ENCODE results near the gene TREML4.

TREML4 gene

GRCh38 chr6:41272591-41273240 lies 44.6 kb downstream of the TREML4 start:
- H3K4me1 ChIP-seq (ENCODE audit: control insufficient read depth, insufficient read depth, low read length), result no peaks in the 10 kb centered on the region
- no peak overlapping the region for H3K9ac ChIP-seq (ENCODE audit: low read length)
- no peak overlapping the region for H3K4me3 ChIP-seq (ENCODE audit: low read length)
- H3K27me3 ChIP-seq (replicated peaks; ENCODE audit: control insufficient read depth, insufficient read depth, low read length), result peaks cover 28% of the 10 kb centered on the region
- DNase-seq (ENCODE audit: low read depth), result no peak
- no peaks in the 10 kb centered on the region for H3K9me3 ChIP-seq (ENCODE audit: control insufficient read depth, low read length)
- H3K36me3 ChIP-seq (ENCODE audit: control insufficient read depth, insufficient read depth, low read length, severe bottlenecking), result no peaks in the 10 kb centered on the region

GRCh38 chr6:41273714-41274113 lies 45.6 kb downstream of the TREML4 start:
- Histone ChIP-seq H3K4me3 (ENCODE audit: low read length) (no peak overlapping the region), H3K9ac (ENCODE audit: low read length) (no peak overlapping the region), H3K4me1 (ENCODE audit: control insufficient read depth, insufficient read depth, low read length) (no peaks in the 10 kb centered on the region), H3K27me3 (replicated peaks; ENCODE audit: control insufficient read depth, insufficient read depth, low read length) (peaks cover 28% of the 10 kb centered on the region), H3K36me3 (ENCODE audit: control insufficient read depth, insufficient read depth, low read length, severe bottlenecking) (no peaks in the 10 kb centered on the region), H3K9me3 (ENCODE audit: control insufficient read depth, low read length) (no peaks in the 10 kb centered on the region)
- DNase-seq (ENCODE audit: low read depth), result no peak

DNA sequence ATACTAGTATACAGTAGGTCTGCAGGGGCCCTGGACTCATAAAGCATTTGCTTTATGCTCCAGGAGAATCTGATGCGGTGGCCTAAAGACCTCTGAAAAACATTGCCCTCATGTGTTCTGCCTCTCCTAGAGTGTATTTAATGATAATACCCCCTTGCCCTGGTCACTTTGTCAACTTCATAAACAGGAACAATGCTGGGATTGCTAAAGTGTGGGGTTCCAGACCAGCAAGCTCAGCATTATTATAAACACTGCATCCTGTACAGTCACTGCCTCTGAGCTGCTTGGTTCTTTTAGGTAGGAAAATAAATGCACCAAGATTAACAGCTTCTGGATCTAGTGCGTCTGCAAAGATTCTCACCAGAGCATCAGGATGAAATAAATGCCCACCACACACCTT lies 46.1 kb downstream of the TREML4 start:
- H3K36me3 ChIP-seq (ENCODE audit: control insufficient read depth, insufficient read depth, low read length, severe bottlenecking), result no peaks in the 10 kb centered on the region
- H3K9ac ChIP-seq (ENCODE audit: low read length), result no peak overlapping the region
- no peak overlapping the region for H3K4me3 ChIP-seq (ENCODE audit: low read length)
- peaks cover 4% of the 10 kb centered on the region for H3K4me1 ChIP-seq (ENCODE audit: control insufficient read depth, insufficient read depth, low read length)
- no peak for DNase-seq (ENCODE audit: low read depth)
- H3K27me3 ChIP-seq (replicated peaks; ENCODE audit: control insufficient read depth, insufficient read depth, low read length), result peaks cover 28% of the 10 kb centered on the region
- no peaks in the 10 kb centered on the region for H3K9me3 ChIP-seq (ENCODE audit: control insufficient read depth, low read length)

DNA sequence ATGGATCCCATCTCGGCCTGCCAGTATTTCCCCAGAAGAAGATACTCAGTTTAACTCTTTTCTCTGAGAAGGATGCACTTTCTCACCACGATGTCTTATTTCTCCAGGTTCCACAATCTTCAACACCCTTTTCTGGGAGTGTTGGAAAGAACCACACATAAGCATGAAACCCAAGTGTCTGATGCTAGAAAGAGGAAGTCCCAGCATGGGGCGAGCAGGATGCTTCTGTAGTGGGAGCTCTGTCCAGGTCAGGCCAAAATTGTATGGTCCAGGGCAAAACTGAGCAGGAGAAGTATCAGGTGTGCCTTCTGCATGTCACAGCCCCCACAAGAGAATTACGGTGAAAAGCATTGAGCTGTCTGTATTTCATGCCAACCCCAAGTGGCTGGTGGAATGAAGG lies 47.3 kb downstream of the TREML4 start:
- H3K36me3 ChIP-seq (ENCODE audit: control insufficient read depth, insufficient read depth, low read length, severe bottlenecking), result no peaks in the 10 kb centered on the region
- peaks cover 4% of the 10 kb centered on the region for H3K4me1 ChIP-seq (ENCODE audit: control insufficient read depth, insufficient read depth, low read length)
- no peak for DNase-seq (ENCODE audit: low read depth)
- H3K9ac ChIP-seq (ENCODE audit: low read length), result no peak overlapping the region
- H3K9me3 ChIP-seq (ENCODE audit: control insufficient read depth, low read length), result no peaks in the 10 kb centered on the region
- no peak overlapping the region for H3K4me3 ChIP-seq (ENCODE audit: low read length)
- H3K27me3 ChIP-seq (replicated peaks; ENCODE audit: control insufficient read depth, insufficient read depth, low read length), result peaks cover 28% of the 10 kb centered on the region

- no peak overlapping the region for H3K9ac ChIP-seq (ENCODE audit: low read length)
Measured at GRCh38 chr6:41277605-41278004, 49.5 kb downstream of the TREML4 start.

GRCh38 chr6:41278699-41279405 lies 50.7 kb downstream of the TREML4 start:
- Histone ChIP-seq H3K4me3 (ENCODE audit: low read length) (no peak overlapping the region), H3K27me3 (replicated peaks; ENCODE audit: control insufficient read depth, insufficient read depth, low read length) (peaks cover 18% of the 10 kb centered on the region), H3K9me3 (ENCODE audit: control insufficient read depth, low read length) (no peaks in the 10 kb centered on the region), H3K36me3 (ENCODE audit: control insufficient read depth, insufficient read depth, low read length, severe bottlenecking) (no peaks in the 10 kb centered on the region), H3K4me1 (ENCODE audit: control insufficient read depth, insufficient read depth, low read length) (peaks cover 4% of the 10 kb centered on the region), H3K9ac (ENCODE audit: low read length) (no peak overlapping the region)
- no peak for DNase-seq (ENCODE audit: low read depth)

More at GRCh38 chr6:41277605-41278004, 49.5 kb downstream of the TREML4 start:
- peaks cover 23% of the 10 kb centered on the region for H3K27me3 ChIP-seq (replicated peaks; ENCODE audit: control insufficient read depth, insufficient read depth, low read length)
- no peak overlapping the region for H3K4me3 ChIP-seq (ENCODE audit: low read length)
- DNase-seq (ENCODE audit: low read depth), result no peak
- no peaks in the 10 kb centered on the region for H3K36me3 ChIP-seq (ENCODE audit: control insufficient read depth, insufficient read depth, low read length, severe bottlenecking)
- H3K4me1 ChIP-seq (ENCODE audit: control insufficient read depth, insufficient read depth, low read length), result peaks cover 4% of the 10 kb centered on the region
- no peaks in the 10 kb centered on the region for H3K9me3 ChIP-seq (ENCODE audit: control insufficient read depth, low read length)

GRCh38 chr6:41280381-41281057 lies 52.4 kb downstream of the TREML4 start:
- Histone ChIP-seq H3K9ac (ENCODE audit: low read length) (no peak overlapping the region), H3K4me3 (ENCODE audit: low read length) (no peak overlapping the region), H3K4me1 (ENCODE audit: control insufficient read depth, insufficient read depth, low read length) (peaks cover 16% of the 10 kb centered on the region), H3K27me3 (replicated peaks; ENCODE audit: control insufficient read depth, insufficient read depth, low read length) (peaks cover 7% of the 10 kb centered on the region), H3K36me3 (ENCODE audit: control insufficient read depth, insufficient read depth, low read length, severe bottlenecking) (no peaks in the 10 kb centered on the region), H3K9me3 (ENCODE audit: control insufficient read depth, low read length) (no peaks in the 10 kb centered on the region)
- no peak for DNase-seq (ENCODE audit: low read depth)

DNA sequence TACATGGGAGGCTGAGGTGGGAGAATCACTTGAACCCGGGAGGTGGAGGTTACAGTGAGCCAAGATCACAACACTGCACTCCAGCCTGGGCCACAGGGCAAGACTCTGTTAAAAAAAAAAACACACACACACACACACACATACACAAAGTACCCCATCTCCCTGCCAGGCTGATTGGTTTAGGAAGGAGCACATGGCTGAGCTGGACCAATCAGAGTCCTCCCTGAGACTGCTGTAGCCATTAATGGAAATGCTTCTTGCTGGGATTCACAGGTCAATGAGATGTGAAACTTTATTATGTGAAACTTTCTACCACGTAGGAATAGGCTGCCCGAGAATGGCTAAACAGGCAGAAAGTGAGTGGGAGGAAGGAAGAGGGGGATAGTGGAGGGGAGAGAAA lies 55.5 kb downstream of the TREML4 start:
- H3K9ac ChIP-seq (ENCODE audit: low read length), result no peak overlapping the region
- no peaks in the 10 kb centered on the region for H3K36me3 ChIP-seq (ENCODE audit: control insufficient read depth, insufficient read depth, low read length, severe bottlenecking)
- H3K4me1 ChIP-seq (ENCODE audit: control insufficient read depth, insufficient read depth, low read length), result peaks cover 34% of the 10 kb centered on the region
- no peaks in the 10 kb centered on the region for H3K27me3 ChIP-seq (replicated peaks; ENCODE audit: control insufficient read depth, insufficient read depth, low read length)
- no peak for DNase-seq (ENCODE audit: low read depth)
- H3K4me3 ChIP-seq (ENCODE audit: low read length), result no peak overlapping the region
- no peaks in the 10 kb centered on the region for H3K9me3 ChIP-seq (ENCODE audit: control insufficient read depth, low read length)

- Histone ChIP-seq H3K4me1 (ENCODE audit: control insufficient read depth, insufficient read depth, low read length) (peaks cover 30% of the 10 kb centered on the region), H3K9me3 (ENCODE audit: control insufficient read depth, low read length) (no peaks in the 10 kb centered on the region), H3K4me3 (ENCODE audit: low read length) (no peak overlapping the region), H3K9ac (ENCODE audit: low read length) (no peak overlapping the region), H3K27me3 (replicated peaks; ENCODE audit: control insufficient read depth, insufficient read depth, low read length) (no peaks in the 10 kb centered on the region), H3K36me3 (ENCODE audit: control insufficient read depth, insufficient read depth, low read length, severe bottlenecking) (no peaks in the 10 kb centered on the region)
- peak; percentile 10 for DNase-seq (ENCODE audit: low read depth)
Measured at GRCh38 chr6:41284726-41285125, 56.6 kb downstream of the TREML4 start.

GRCh38 chr6:41286544-41287346 lies 58.6 kb downstream of the TREML4 start, which contains the start of gene TREM1:
Gene TREM1, minus strand, starts transcription at chr6:41286682. Its CDS starts 27 bp downstream, at chr6:41286655.
- peaks cover 30% of the 10 kb centered on the region for H3K4me1 ChIP-seq (ENCODE audit: control insufficient read depth, insufficient read depth, low read length)
- no peaks in the 10 kb centered on the region for H3K36me3 ChIP-seq (ENCODE audit: control insufficient read depth, insufficient read depth, low read length, severe bottlenecking)
- no peaks in the 10 kb centered on the region for H3K9me3 ChIP-seq (ENCODE audit: control insufficient read depth, low read length)
- no peaks in the 10 kb centered on the region for H3K27me3 ChIP-seq (replicated peaks; ENCODE audit: control insufficient read depth, insufficient read depth, low read length)
- H3K9ac ChIP-seq (ENCODE audit: low read length), result no peak within 1 kb of the TSS
- no peak within 1 kb of the TSS for H3K4me3 ChIP-seq (ENCODE audit: low read length)
- peak; percentile 4 for DNase-seq (ENCODE audit: low read depth)
